GM12878 (cell line): Measurements from ENCODE around the gene ALPP. TPM values are rescaled to one million over a fixed set of nuclear protein-coding genes. Genes with fewer than 3 reads are reported as not detected.

Experiments used
- ATAC-seq: fragments of 200-7000 bp; cut with Tn5 transposase; 3 replicates; pipeline ENCODE4 v1.9.1; 2020; ENCODE audit warnings: mild to moderate bottlenecking, moderate library complexity
- BruUV-seq: library from RNA; stranded (reverse); fragments of 400-500 nt; replicated peaks from 2 replicates; lab custom pipeline; 2021; lab: Mats Ljungman, UMichigan
- CTCF ChIA-PET: fragments of 300-600 bp; sonication (Branson Sonifier 250); formaldehyde crosslinking; extraction: SDS; loops from one replicate; lab custom pipeline; 2021; ENCODE audit warnings: inconsistent platforms; lab: Yijun Ruan, JAX
- POLR2A ChIA-PET: fragments of 350-600 bp; formaldehyde crosslinking; extraction: SDS; loops from one replicate; lab custom pipeline; 2021; ENCODE audit warnings: inconsistent platforms; lab: Charles Lee
- RAD21 ChIA-PET: fragments of 300-600 bp; sonication (Branson Sonifier 250); formaldehyde crosslinking; loops from one replicate; lab custom pipeline; 2023; ENCODE audit warnings: antibody characterized with exemption; ENCODE audit not compliant: unreplicated experiment; lab: Charles Lee
- SMC1A ChIA-PET: fragments of 300-600 bp; sonication (Branson Sonifier 250); formaldehyde crosslinking; loops from one replicate; lab custom pipeline; 2023; ENCODE audit not compliant: unreplicated experiment, uncharacterized antibody; lab: Charles Lee
- DNase-seq: peaks from one replicate; pipeline ENCODE4 v3.0.0-alpha.2; 2011; ENCODE audit warnings: low read depth, low spot score
- FAIRE-seq: peaks from 3 replicates; lab custom pipeline; 2011; peaks lifted over from hg19 to GRCh38; lab: Jason Lieb, UNC
- H2AFZ ChIP-seq: 2 replicates; pipeline ENCODE4 v1.6.0; 2011; ENCODE audit warnings: low read depth, low read length, control low read depth; ENCODE audit not compliant: control insufficient read depth
- H3K27ac ChIP-seq: 2 replicates; pipeline ENCODE4 v1.5.1; 2011; ENCODE audit warnings: control low read depth; ENCODE audit not compliant: control insufficient read depth, insufficient read depth
- H3K27me3 ChIP-seq, 2 experiments: replicated peaks in 1 of 2; 2 replicates each; pipeline versions ENCODE4 v1.6.0 to v1.6.1; 2011; ENCODE audit warnings: low read length in 1 of 2; ENCODE audit not compliant: control insufficient read depth in 2 of 2, insufficient read depth in 2 of 2
- H3K36me3 ChIP-seq, 2 experiments: 2 replicates each; pipeline ENCODE4 v1.5.1; 2011; ENCODE audit warnings: low read length in 1 of 2; ENCODE audit not compliant: control insufficient read depth in 2 of 2, insufficient read depth in 2 of 2
- H3K4me1 ChIP-seq: 2 replicates; pipeline ENCODE4 v1.6.1; 2011; ENCODE audit warnings: mild to moderate bottlenecking, low read length, moderate library complexity, mixed read lengths; ENCODE audit not compliant: control insufficient read depth, insufficient read depth
- H3K4me2 ChIP-seq: 2 replicates; pipeline ENCODE4 v1.6.0; 2011; ENCODE audit warnings: control low read depth; ENCODE audit not compliant: control insufficient read depth, insufficient read depth
- H3K4me3 ChIP-seq: fragments of 200-600 bp; sonication (generic); 2 replicates; pipeline ENCODE4 v1.5.1; 2016
- H3K79me2 ChIP-seq: 2 replicates; pipeline ENCODE4 v1.6.0; 2011; ENCODE audit warnings: low read length; ENCODE audit not compliant: control insufficient read depth, insufficient read depth
- H3K9ac ChIP-seq: 2 replicates; pipeline ENCODE4 v1.8.0; 2011; ENCODE audit warnings: low read length, control low read depth, mixed read lengths; ENCODE audit not compliant: control insufficient read depth, insufficient read depth
- H3K9me3 ChIP-seq: replicated peaks from 3 replicates; pipeline ENCODE4 v1.5.1; 2011; ENCODE audit warnings: mild to moderate bottlenecking, low read length; ENCODE audit not compliant: control insufficient read depth, insufficient read depth
- H4K20me1 ChIP-seq: 2 replicates; pipeline ENCODE4 v1.6.0; 2011; ENCODE audit not compliant: control insufficient read depth, insufficient read depth
- BCL11A ChIP-seq: IDR thresholded peaks from 2 replicates; pipeline ENCODE4 v1.6.1; 2011; ENCODE audit warnings: low read depth, low read length
- BCL3 ChIP-seq: IDR thresholded peaks from 2 replicates; pipeline ENCODE4 v1.6.1; 2011; ENCODE audit warnings: borderline replicate concordance, low read depth, mild to moderate bottlenecking, moderate library complexity, low read length; ENCODE audit not compliant: insufficient read depth, poor library complexity, severe bottlenecking
- CHD4 ChIP-seq: fragments of 200-600 bp; sonication (generic); IDR thresholded peaks from 2 replicates; pipeline ENCODE4 v1.6.1; 2016; ENCODE audit warnings: mild to moderate bottlenecking
- ESRRA ChIP-seq: IDR thresholded peaks from 2 replicates; pipeline ENCODE4 v1.6.1; 2012; ENCODE audit warnings: mild to moderate bottlenecking, low read length, improper control_type of control experiment
- HDGF ChIP-seq: fragments of 450-650 bp; IDR thresholded peaks from 2 replicates; pipeline ENCODE4 v1.6.1; 2016; ENCODE audit warnings: antibody characterized with exemption
- MLLT1 ChIP-seq: fragments of 450-650 bp; IDR thresholded peaks from 2 replicates; pipeline ENCODE4 v1.6.1; 2016; ENCODE audit warnings: mild to moderate bottlenecking
- MXI1 ChIP-seq: fragments of 150-350 bp; IDR thresholded peaks from 2 replicates; pipeline ENCODE4 v1.6.1; 2011; ENCODE audit warnings: low read depth, mild to moderate bottlenecking, inconsistent platforms, low read length, improper control_type of control experiment
- NRF1 ChIP-seq: conservative IDR thresholded peaks from 2 replicates; pipeline ENCODE4 v1.6.1; 2011; ENCODE audit warnings: mild to moderate bottlenecking, low read depth, low read length, improper control_type of control experiment
- RFX5 ChIP-seq: IDR thresholded peaks from 2 replicates; pipeline ENCODE4 v1.6.1; 2011; ENCODE audit warnings: low read depth, low read length, improper control_type of control experiment
- SMC3 ChIP-seq: IDR thresholded peaks from 2 replicates; pipeline ENCODE4 v1.6.1; 2011; ENCODE audit warnings: low read length, improper control_type of control experiment, borderline replicate concordance
- SREBF2 ChIP-seq: IDR thresholded peaks from 2 replicates; pipeline ENCODE4 v1.6.1; 2012; ENCODE audit warnings: mild to moderate bottlenecking, low read length
- SUPT20H ChIP-seq: IDR thresholded peaks from 2 replicates; pipeline ENCODE4 v1.6.1; 2011; ENCODE audit warnings: low read depth, mild to moderate bottlenecking, low read length, moderate library complexity, borderline replicate concordance; ENCODE audit not compliant: control insufficient read depth
- TCF7 ChIP-seq: IDR thresholded peaks from 2 replicates; pipeline ENCODE4 v1.6.1; 2014; ENCODE audit warnings: antibody characterized with exemption, borderline replicate concordance
- ZNF384 ChIP-seq: IDR thresholded peaks from 2 replicates; pipeline ENCODE4 v1.6.1; 2012; ENCODE audit warnings: low read depth, mild to moderate bottlenecking, low read length, improper control_type of control experiment, borderline replicate concordance
- WGBS: methylation state at CpG from one replicate; pipeline ENCODE4 v1.1.6; 2016; ENCODE audit warnings: low lambda C conversion rate; ENCODE audit not compliant: insufficient replicate concordance, insufficient coverage; ENCODE audit errors: missing lambda C conversion rate; 5-methylcytosine and 5-hydroxymethylcytosine counted together
- in situ Hi-C: fragments of 300-500 bp; cut with MboI; formaldehyde crosslinking; loops from 9 replicates; pipeline ENCODE4 v1.14.3; 2018; ENCODE audit warnings: mixed read lengths
- intact Hi-C: fragments of 100-400 bp; cut with micrococcal nuclease; formaldehyde crosslinking; loops from one replicate; pipeline ENCODE4 v1.14.2; 2022; ENCODE audit not compliant: unreplicated experiment
- polyA plus RNA-seq, 11 experiments: library from polyadenylated mRNA; depleted of rRNA in 4 of 11; unstranded in 6 of 11; stranded (reverse) in 5 of 11; fragments of >200 nt; fragmentation: Nextera tagmentation in 4 of 11; fragmentation: Illumina TruSeq in 1 of 11; extraction: Ambion mirVana in 4 of 11; extraction: Trizol in 1 of 11; gene quantifications; 1 replicate in 1 of 11; 2 replicates in 10 of 11; pipeline versions ENCODE4 v1.2.1 to v1.2.3, GENCODE V29; 2011 to 2016; ENCODE audit warnings: inconsistent platforms in 2 of 11, missing spikeins in 2 of 11, low read depth in 1 of 11
- total RNA-seq, 4 experiments: library from RNA; depleted of rRNA in 3 of 4; stranded (reverse); fragments of >200 nt in 3 of 4; fragmentation: Illumina TruSeq in 1 of 4; extraction: Trizol in 1 of 4; gene quantifications; 2 replicates each; pipeline versions ENCODE4 v1.2.1 to v1.2.3, GENCODE V29; 2013 to 2021

The ALPP gene
- total and polyA plus RNA-seq, 10 of the 15 experiments (the other 5 are each of a cell fraction or from before 2014, with no cell fraction given): 0.21 TPM; not detected in 9

- ChIA-PET RAD21 (no interaction called here), POLR2A (no interaction called here), CTCF (no interaction called here), SMC1A (no interaction called here)
- intact Hi-C loops (no loop called here), in situ Hi-C loops (loop anchor here (5.0 kb wide), 2 partner anchors 50 to 525 kb away; no protein-coding TSS in a partner anchor)
- H3K4me2 ChIP-seq: no peak overlapping the region
- FAIRE-seq (no peak), DNase-seq (no peak), ATAC-seq (no peak)
- H2AFZ ChIP-seq: no peak overlapping the region
- BruUV-seq: no TSS peak
- H4K20me1 ChIP-seq: no peaks in the 10 kb centered on the region
- H3K9me3 ChIP-seq: no peaks in the 10 kb centered on the region
- no peaks in the 10 kb centered on the region for H3K79me2 ChIP-seq
- no peak overlapping the region for H3K4me3 ChIP-seq
- H3K4me1 ChIP-seq: no peaks in the 10 kb centered on the region
- H3K27ac ChIP-seq: no peak overlapping the region
- no peaks in the 10 kb centered on the region for H3K36me3 ChIP-seq
- H3K9ac ChIP-seq: no peak overlapping the region
- 32% methylated on average over 16 of the region's 16 CpGs for WGBS
- H3K27me3 ChIP-seq: no peaks in the 10 kb centered on the region; a peak in 2 of 4 replicates
- TF ChIP-seq MLLT1 (no peak), RFX5 (no peak), SMC3 (no peak), HDGF (no peak), ESRRA (no peak), BCL3 (no peak), BCL11A (no peak), MXI1 (no peak), CHD4 (no peak), NRF1 (no peak), ZNF384 (no peak), SREBF2 (no peak), TCF7 (no peak), SUPT20H (no peak)
Observed at GRCh38 chr2:232431705-232432590, 53.4 kb downstream of the ALPP start.
